Measurements from ENCODE around the gene PDLIM4.

Gene PDLIM4

GRCh38 chr5:132263548-132264261 is 6.2 kb downstream of the PDLIM4 start:
- peak in 9 of 42 donors; percentile 6 to 76 (median 28) for DNase-seq
- intact Hi-C loops (cut with DNase I) = no loop called here

GRCh38 chr5:132264546-132265335 is 7.2 kb downstream of the PDLIM4 start:
- intact Hi-C loops (cut with DNase I) = no loop called here
- DNase-seq = peak in 4 of 42 donors; percentile 9 to 38 (median 24)

- intact Hi-C loops (cut with DNase I) = no loop called here
- peak in 3 of 42 donors; percentile 1 to 42 (median 9) for DNase-seq
These were observed 8.0 kb downstream of the PDLIM4 start for GRCh38 chr5:132265336-132266030.

- intact Hi-C loops (cut with DNase I) = no loop called here
- DNase-seq = peak in 4 of 42 donors; percentile 12 to 43 (median 32)
These were observed 8.7 kb downstream of the PDLIM4 start for GRCh38 chr5:132266031-132266835.

GRCh38 chr5:132266836-132267160 is 9.3 kb downstream of the PDLIM4 start:
- intact Hi-C loops (cut with DNase I) = no loop called here
- peak in 3 of 42 donors; percentile 4 to 39 (median 11) for DNase-seq

GRCh38 chr5:132267166-132267739 is 9.8 kb downstream of the PDLIM4 start:
- intact Hi-C loops (cut with DNase I) = no loop called here
- peak in 5 of 42 donors; percentile 4 to 38 (median 12) for DNase-seq

- DNase-seq = peak in 40 of 42 donors; percentile 33 to 82 (median 62)
- intact Hi-C loops (cut with DNase I) = no loop called here
These were observed 10.7 kb downstream of the PDLIM4 start for GRCh38 chr5:132267931-132268768.

GRCh38 chr5:132268769-132269551 is 11.5 kb downstream of the PDLIM4 start:
- intact Hi-C loops (cut with DNase I) = no loop called here
- peak in 5 of 42 donors; percentile 4 to 41 (median 33) for DNase-seq

GRCh38 chr5:132269635-132270334 is 12.3 kb downstream of the PDLIM4 start:
- intact Hi-C loops (cut with DNase I) = no loop called here
- DNase-seq = peak in 3 of 42 donors; percentile 11 to 30 (median 27)

- intact Hi-C loops (cut with DNase I) = no loop called here
- DNase-seq = peak in 3 of 42 donors; percentile 9 to 37 (median 30)
These were observed 12.8 kb downstream of the PDLIM4 start for GRCh38 chr5:132270335-132270665.

GRCh38 chr5:132270706-132271105 is 13.2 kb downstream of the PDLIM4 start:
- peak in 6 of 42 donors; percentile 4 to 41 (median 25) for DNase-seq
- intact Hi-C loops (cut with DNase I) = no loop called here

- DNase-seq = peak in 7 of 42 donors; percentile 8 to 43 (median 13)
- intact Hi-C loops (cut with DNase I) = no loop called here
These were observed 14.1 kb downstream of the PDLIM4 start for GRCh38 chr5:132271251-132272246.

- peak in 30 of 42 donors; percentile 18 to 83 (median 60) for DNase-seq
- intact Hi-C loops (cut with DNase I) = no loop called here
These were observed 15.1 kb downstream of the PDLIM4 start for GRCh38 chr5:132272311-132273210.

- intact Hi-C loops (cut with DNase I) = no loop called here
- peak in 1 of 42 donors; percentile 5 for DNase-seq
These were observed 16.1 kb downstream of the PDLIM4 start for GRCh38 chr5:132273631-132274030.
